Activated CD8-positive, alpha-beta T cell treated with anti-CD3 and anti-CD28 coated beads, Interleukin-2, amount 10 ng/mL, durations not matched to agents 7 days and 5 days (primary cell): ENCODE results near the gene TST. TPM values are rescaled to one million over a fixed set of nuclear protein-coding genes. Genes with fewer than 3 reads are reported as not detected.

Experiments used
- ATAC-seq: fragments of 150-1000 bp; cut with Tn5 transposase; one replicate; pipeline ENCODE4 v1.10.0; 2021; ENCODE audit warnings: moderate library complexity
- CTCF ChIA-PET: fragments of 350-600 bp; sonication (Branson Sonifier 250); formaldehyde crosslinking; loops from one replicate; lab custom pipeline; 2021; ENCODE audit warnings: antibody characterized with exemption; lab: Charles Lee
- POLR2A ChIA-PET: fragments of 350-600 bp; sonication (Branson Sonifier 250); formaldehyde crosslinking; loops from one replicate; lab custom pipeline; 2021; ENCODE audit warnings: antibody characterized with exemption; lab: Charles Lee
- DNase-seq: peaks from one replicate; pipeline ENCODE4 v3.0.0-alpha.2; 2020
- H3K27ac Mint-ChIP-seq: one replicate; pipeline ENCODE4 v1.8.0; 2021; ENCODE audit warnings: mild to moderate bottlenecking, mixed read lengths
- H3K27me3 Mint-ChIP-seq: one replicate; pipeline ENCODE4 v1.8.0; 2021; ENCODE audit warnings: low read depth, mixed read lengths
- H3K36me3 Mint-ChIP-seq: one replicate; pipeline ENCODE4 v1.8.0; 2021; ENCODE audit warnings: low read depth, mixed read lengths
- H3K4me1 Mint-ChIP-seq: one replicate; pipeline ENCODE4 v1.8.0; 2021; ENCODE audit warnings: low read depth, mixed read lengths
- H3K4me3 Mint-ChIP-seq: one replicate; pipeline ENCODE4 v1.8.0; 2021; ENCODE audit warnings: mild to moderate bottlenecking, mixed read lengths
- H3K9me3 Mint-ChIP-seq: one replicate; pipeline ENCODE4 v1.8.0; 2022; ENCODE audit warnings: mixed read lengths; ENCODE audit not compliant: insufficient read depth
- total RNA-seq, 2 experiments: library from RNA; stranded (reverse); gene quantifications; one replicate each; pipeline ENCODE4 v1.2.3, GENCODE V29; 2021

Gene TST
- total RNA-seq, 2 experiments from 2014 or later: 8.3 to 9.4 TPM

GRCh38 chr22:37028692-37029674 lies 9.7 kb upstream of the TST start:
- no peaks in the 10 kb centered on the region for H3K9me3 Mint-ChIP-seq
- H3K36me3 Mint-ChIP-seq: peaks cover 3% of the 10 kb centered on the region
- no peak overlapping the region for H3K4me3 Mint-ChIP-seq
- no peaks in the 10 kb centered on the region for H3K4me1 Mint-ChIP-seq
- CTCF ChIA-PET: interaction anchor here (1.2 to 1.6 kb wide), 5 partner anchors 14 to 51 kb away, joined by 3 to 6 read pairs (median 3); no protein-coding TSS in a partner anchor
- POLR2A ChIA-PET: interaction anchor here (0.6 kb wide), 1 partner anchor 747 kb away, joined by 3 read pairs; no protein-coding TSS in a partner anchor
- ATAC-seq (no peak), DNase-seq (no peak)
- no peak overlapping the region for H3K27ac Mint-ChIP-seq
- no peaks in the 10 kb centered on the region for H3K27me3 Mint-ChIP-seq

- Mint-ChIP-seq H3K27me3 (no peaks in the 10 kb centered on the region), H3K27ac (no peak overlapping the region), H3K4me1 (no peaks in the 10 kb centered on the region), H3K4me3 (no peak overlapping the region), H3K36me3 (peaks cover 3% of the 10 kb centered on the region), H3K9me3 (no peaks in the 10 kb centered on the region)
- DNase-seq: no peak
- ChIA-PET POLR2A (no interaction called here), CTCF (interaction anchor here (1.4 kb wide), 1 partner anchor 16 kb away, joined by 3 read pairs; no protein-coding TSS in a partner anchor)
- ATAC-seq: no peak
Measured at GRCh38 chr22:37027556-37027955, 8.3 kb upstream of the TST start.

- DNase-seq: no peak
- Mint-ChIP-seq H3K27ac (no peak overlapping the region), H3K4me3 (no peak overlapping the region), H3K9me3 (no peaks in the 10 kb centered on the region), H3K36me3 (peaks cover 3% of the 10 kb centered on the region), H3K27me3 (peaks cover 2% of the 10 kb centered on the region), H3K4me1 (peaks cover 5% of the 10 kb centered on the region)
- POLR2A ChIA-PET: interaction anchor here (0.6 kb wide), 1 partner anchor 603 kb away, joined by 3 read pairs; no protein-coding TSS in a partner anchor
- ATAC-seq: no peak
- CTCF ChIA-PET: interaction anchor here (1.9 kb wide), 1 partner anchor 19 kb away, joined by 7 read pairs; no protein-coding TSS in a partner anchor
Measured at GRCh38 chr22:37026325-37026724, 7.1 kb upstream of the TST start.

DNA sequence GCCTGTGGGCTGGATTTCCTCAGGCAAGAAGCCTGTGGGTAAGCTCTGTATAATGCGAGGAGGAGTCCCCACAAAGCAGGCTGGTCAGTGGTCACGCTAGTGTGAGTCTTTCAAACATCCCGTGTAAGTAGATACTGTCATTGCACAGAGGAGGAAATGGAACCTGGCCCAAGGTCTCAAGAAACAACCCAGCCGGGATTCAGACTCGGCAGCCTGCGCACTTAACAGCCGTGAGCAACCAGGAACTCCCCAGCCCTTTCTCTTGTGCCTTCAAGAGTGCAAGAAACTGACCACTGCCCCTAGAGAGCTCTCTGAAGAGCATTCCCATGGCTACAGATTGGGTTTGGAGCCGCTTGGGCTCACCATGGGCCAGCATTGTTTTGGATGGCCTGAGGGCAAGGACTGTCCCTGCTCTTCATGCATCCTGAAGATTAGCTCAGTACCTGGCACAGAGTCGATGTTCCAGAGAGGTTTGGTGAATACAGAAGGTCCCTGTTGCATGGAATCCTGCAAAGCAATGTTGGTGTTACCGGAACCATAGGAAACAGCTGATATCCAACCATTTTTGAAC lies 6.3 kb upstream of the TST start:
- Mint-ChIP-seq H3K27me3 (peaks cover 2% of the 10 kb centered on the region), H3K4me3 (no peak overlapping the region), H3K27ac (no peak overlapping the region), H3K36me3 (peaks cover 3% of the 10 kb centered on the region), H3K4me1 (peaks cover 10% of the 10 kb centered on the region), H3K9me3 (no peaks in the 10 kb centered on the region)
- DNase-seq: no peak
- no peak for ATAC-seq
- POLR2A ChIA-PET: no interaction called here
- CTCF ChIA-PET: interaction anchor here (1.1 to 1.9 kb wide), 2 partner anchors 20 to 174 kb away, joined by 5 to 7 read pairs; no protein-coding TSS in a partner anchor

DNA sequence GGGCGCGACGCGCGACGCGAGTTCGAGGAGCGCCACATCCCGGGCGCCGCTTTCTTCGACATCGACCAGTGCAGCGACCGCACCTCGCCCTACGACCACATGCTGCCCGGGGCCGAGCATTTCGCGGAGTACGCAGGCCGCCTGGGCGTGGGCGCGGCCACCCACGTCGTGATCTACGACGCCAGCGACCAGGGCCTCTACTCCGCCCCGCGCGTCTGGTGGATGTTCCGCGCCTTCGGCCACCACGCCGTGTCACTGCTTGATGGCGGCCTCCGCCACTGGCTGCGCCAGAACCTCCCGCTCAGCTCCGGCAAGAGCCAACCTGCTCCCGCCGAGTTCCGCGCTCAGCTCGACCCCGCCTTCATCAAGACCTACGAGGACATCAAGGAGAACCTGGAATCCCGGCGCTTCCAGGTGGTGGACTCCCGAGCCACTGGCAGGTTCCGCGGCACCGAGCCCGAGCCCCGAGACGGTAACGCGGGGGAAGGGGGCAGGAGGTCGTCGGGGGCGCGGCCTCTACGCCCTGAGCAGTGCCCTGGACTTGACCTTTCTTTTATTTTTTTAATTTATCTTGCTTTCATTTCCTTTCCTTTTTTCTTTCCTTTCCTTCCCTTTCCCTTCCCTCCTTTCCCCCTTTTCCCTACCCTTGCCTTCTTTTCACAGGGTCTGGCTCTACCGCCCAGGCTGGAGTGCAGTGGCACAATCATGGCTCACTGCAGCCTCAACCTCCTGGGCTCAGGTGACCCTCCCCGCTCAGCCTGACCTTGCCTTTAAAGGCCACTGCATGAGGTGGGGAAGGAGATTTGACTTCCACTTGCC lies 5.3 kb upstream of the TST start:
- POLR2A ChIA-PET: no interaction called here
- no peak for DNase-seq
- Mint-ChIP-seq H3K27me3 (peaks cover 2% of the 10 kb centered on the region), H3K4me1 (peaks cover 18% of the 10 kb centered on the region), H3K9me3 (no peaks in the 10 kb centered on the region), H3K36me3 (peaks cover 3% of the 10 kb centered on the region), H3K27ac (no peak overlapping the region), H3K4me3 (no peak overlapping the region)
- no peak for ATAC-seq
- CTCF ChIA-PET: interaction anchor here (1.1 to 1.9 kb wide), 2 partner anchors 21 to 175 kb away, joined by 5 to 7 read pairs; no protein-coding TSS in a partner anchor

GRCh38 chr22:37023743-37024338 lies 4.6 kb upstream of the TST start:
- H3K4me3 Mint-ChIP-seq: no peak overlapping the region
- peaks cover 2% of the 10 kb centered on the region for H3K27me3 Mint-ChIP-seq
- no peak for DNase-seq
- peaks cover 18% of the 10 kb centered on the region for H3K4me1 Mint-ChIP-seq
- POLR2A ChIA-PET: no interaction called here
- H3K9me3 Mint-ChIP-seq: no peaks in the 10 kb centered on the region
- CTCF ChIA-PET: no interaction called here
- H3K36me3 Mint-ChIP-seq: peaks cover 3% of the 10 kb centered on the region
- no peak for ATAC-seq
- no peak overlapping the region for H3K27ac Mint-ChIP-seq

GRCh38 chr22:37022483-37023337 lies 3.5 kb upstream of the TST start:
- no peak for DNase-seq
- Mint-ChIP-seq H3K27me3 (peaks cover 2% of the 10 kb centered on the region), H3K4me3 (no peak overlapping the region), H3K36me3 (peaks cover 3% of the 10 kb centered on the region), H3K4me1 (peaks cover 24% of the 10 kb centered on the region), H3K9me3 (no peaks in the 10 kb centered on the region), H3K27ac (no peak overlapping the region)
- ChIA-PET CTCF (interaction anchor here (1.3 to 3.0 kb wide), 7 partner anchors 14 to 240 kb away, joined by 3 to 13 read pairs (median 5); a partner anchor contains a TSS), POLR2A (no interaction called here)
- no peak for ATAC-seq

DNA sequence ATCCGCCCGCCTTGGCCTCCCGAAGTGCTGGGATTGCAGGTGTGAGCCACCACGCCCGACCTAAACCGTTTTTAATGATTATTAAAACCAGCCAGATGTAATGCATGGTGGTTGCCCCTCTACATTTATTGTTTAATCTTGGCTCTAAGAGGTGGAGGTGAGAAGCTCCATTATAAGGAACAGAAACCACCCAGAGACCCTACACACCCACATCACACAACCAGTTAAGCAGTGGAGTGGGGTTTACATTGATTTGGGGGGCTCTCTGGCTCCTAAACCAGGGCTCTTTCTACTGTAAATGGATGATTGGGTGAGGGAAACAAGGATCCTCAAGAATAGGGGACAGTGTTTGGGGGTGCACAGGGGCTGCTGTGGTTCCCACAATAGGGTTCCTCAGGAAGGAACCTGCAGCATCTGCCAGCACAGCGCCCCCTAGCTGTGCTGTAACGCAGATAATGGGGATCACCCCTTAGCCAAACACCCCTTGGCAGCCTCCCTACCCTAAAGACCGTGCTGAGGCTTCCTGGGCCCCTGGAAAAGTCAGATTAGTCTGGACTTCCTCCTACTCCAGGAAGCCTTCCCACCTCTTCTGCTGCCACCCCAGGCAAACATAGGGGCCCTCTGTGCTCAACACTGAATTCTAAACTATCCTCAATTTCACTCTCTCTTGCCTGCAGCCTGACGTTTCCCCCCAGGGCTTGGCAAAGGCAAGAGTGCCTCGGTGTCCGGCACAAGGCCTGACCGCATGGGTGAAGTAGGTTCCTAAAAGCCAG lies 2.6 kb upstream of the TST start:
- ATAC-seq (no peak), DNase-seq (peak; percentile 65)
- Mint-ChIP-seq H3K36me3 (peaks cover 2% of the 10 kb centered on the region), H3K9me3 (no peaks in the 10 kb centered on the region), H3K4me3 (no peak overlapping the region), H3K27me3 (peaks cover 2% of the 10 kb centered on the region), H3K27ac (no peak overlapping the region), H3K4me1 (peaks cover 24% of the 10 kb centered on the region)
- POLR2A ChIA-PET: no interaction called here
- CTCF ChIA-PET: interaction anchor here (0.6 to 3.0 kb wide), 14 partner anchors 10 to 355 kb away, joined by 3 to 13 read pairs (median 3); a partner anchor contains a TSS

- no peaks in the 10 kb centered on the region for H3K9me3 Mint-ChIP-seq
- ATAC-seq: no peak
- peaks cover 2% of the 10 kb centered on the region for H3K36me3 Mint-ChIP-seq
- peaks cover 24% of the 10 kb centered on the region for H3K4me1 Mint-ChIP-seq
- CTCF ChIA-PET: interaction anchor here (0.6 to 3.0 kb wide), 15 partner anchors 11 to 240 kb away, joined by 3 to 13 read pairs (median 3); a partner anchor contains a TSS
- no peak for DNase-seq
- peak overlapping the region; percentile 88 for H3K4me3 Mint-ChIP-seq
- H3K27ac Mint-ChIP-seq: no peak overlapping the region
- POLR2A ChIA-PET: no interaction called here
- peaks cover 2% of the 10 kb centered on the region for H3K27me3 Mint-ChIP-seq
Measured at GRCh38 chr22:37021041-37021440, 1.8 kb upstream of the TST start.

DNA sequence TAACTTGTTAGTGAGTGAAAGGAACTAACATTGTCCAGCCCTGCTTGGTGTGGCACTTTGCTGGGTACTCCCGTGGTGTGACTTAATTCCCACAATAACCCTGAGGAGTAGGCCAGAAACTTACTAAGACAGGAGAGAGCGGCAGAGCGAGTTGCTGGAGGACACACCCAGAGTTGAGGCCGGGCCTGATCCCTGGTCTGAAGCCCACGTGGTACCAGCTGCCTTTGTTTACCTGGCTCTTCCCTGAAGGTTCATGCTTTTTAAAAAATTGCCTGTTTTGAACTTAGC lies 889 bp upstream of the TST start:
- H3K4me1 Mint-ChIP-seq: peaks cover 24% of the 10 kb centered on the region
- H3K9me3 Mint-ChIP-seq: no peaks in the 10 kb centered on the region
- CTCF ChIA-PET: interaction anchor here (0.7 to 3.0 kb wide), 11 partner anchors 9 to 240 kb away, joined by 3 to 13 read pairs (median 3); a partner anchor contains a TSS
- ATAC-seq (peak; percentile 7), DNase-seq (peak; percentile 26)
- H3K27ac Mint-ChIP-seq: peak overlapping the region; percentile 87
- peaks cover 2% of the 10 kb centered on the region for H3K36me3 Mint-ChIP-seq
- peaks cover 2% of the 10 kb centered on the region for H3K27me3 Mint-ChIP-seq
- POLR2A ChIA-PET: interaction anchor here (0.8 kb wide), 1 partner anchor 824 kb away, joined by 3 read pairs; the partner anchor contains the start of gene ANKRD54
- peak overlapping the region; percentile 88 for H3K4me3 Mint-ChIP-seq
